HG02642 (cell line): ENCODE results near the gene REPIN1.

ENCODE experiments used
- ATAC-seq: cut with Tn5 transposase; IDR thresholded peaks from one replicate; pipeline ENCODE4 v1.9.1; 2021; ENCODE audit warnings: mild to moderate bottlenecking; ENCODE audit not compliant: unreplicated experiment, poor library complexity

REPIN1 gene

GRCh38 chr7:150415161-150416153 is 46.8 kb downstream of the REPIN1 start:
- ATAC-seq = no peak

- no peak for ATAC-seq
Observed at GRCh38 chr7:150417239-150417638, 48.6 kb downstream of the REPIN1 start.

- ATAC-seq = no peak
Observed at GRCh38 chr7:150417863-150418262, 49.2 kb downstream of the REPIN1 start.

GRCh38 chr7:150420242-150420641 is 51.6 kb downstream of the REPIN1 start:
- ATAC-seq = no peak

- peak; percentile 98 for ATAC-seq
Observed at GRCh38 chr7:150420987-150421674, 52.5 kb downstream of the REPIN1 start.

GRCh38 chr7:150421831-150422230 is 53.2 kb downstream of the REPIN1 start:
- no peak for ATAC-seq
